22Rv1 (cell line): Measurements from ENCODE around the gene CCT3.

Experiments
- H3K27ac ChIP-seq: fragments of 450-650 bp; 2 replicates; pipeline ENCODE4 v1.5.1; 2017
- ZFX ChIP-seq: fragments of 450-650 bp; IDR thresholded peaks from 2 replicates; pipeline ENCODE4 v1.6.1; 2017; ENCODE audit warnings: antibody characterized with exemption, borderline replicate concordance
- TF ChIP-seq, protein P1 (sequence below): fragments of 450-650 bp; IDR thresholded peaks from 2 replicates; pipeline ENCODE4 v1.5.1; 2017; ENCODE audit warnings: mild to moderate bottlenecking

CCT3 gene

DNA sequence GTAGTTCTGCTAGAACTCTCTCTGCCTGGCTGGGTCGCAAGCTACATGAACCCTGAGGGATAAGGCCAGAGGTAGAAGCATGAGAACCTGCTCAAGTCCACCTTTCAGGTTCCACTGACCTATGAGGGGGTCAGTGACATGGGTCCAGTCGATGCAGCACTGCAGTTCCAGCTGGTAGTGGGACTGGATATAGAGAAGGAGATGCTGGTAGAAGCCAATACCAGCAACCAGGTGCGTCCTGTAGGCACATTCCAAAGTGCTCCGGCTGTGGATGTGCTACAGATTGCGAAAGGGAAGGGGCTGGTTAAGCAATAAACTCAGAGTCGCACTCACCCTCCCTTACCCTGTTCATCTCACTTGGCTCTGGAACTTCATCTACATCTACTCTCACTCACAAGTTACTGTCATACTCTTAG lies 61.1 kb downstream of the CCT3 start:
- no peak overlapping the region for H3K27ac ChIP-seq
- no peak for TF ChIP-seq ZFX
- TF ChIP-seq, protein P1, sequence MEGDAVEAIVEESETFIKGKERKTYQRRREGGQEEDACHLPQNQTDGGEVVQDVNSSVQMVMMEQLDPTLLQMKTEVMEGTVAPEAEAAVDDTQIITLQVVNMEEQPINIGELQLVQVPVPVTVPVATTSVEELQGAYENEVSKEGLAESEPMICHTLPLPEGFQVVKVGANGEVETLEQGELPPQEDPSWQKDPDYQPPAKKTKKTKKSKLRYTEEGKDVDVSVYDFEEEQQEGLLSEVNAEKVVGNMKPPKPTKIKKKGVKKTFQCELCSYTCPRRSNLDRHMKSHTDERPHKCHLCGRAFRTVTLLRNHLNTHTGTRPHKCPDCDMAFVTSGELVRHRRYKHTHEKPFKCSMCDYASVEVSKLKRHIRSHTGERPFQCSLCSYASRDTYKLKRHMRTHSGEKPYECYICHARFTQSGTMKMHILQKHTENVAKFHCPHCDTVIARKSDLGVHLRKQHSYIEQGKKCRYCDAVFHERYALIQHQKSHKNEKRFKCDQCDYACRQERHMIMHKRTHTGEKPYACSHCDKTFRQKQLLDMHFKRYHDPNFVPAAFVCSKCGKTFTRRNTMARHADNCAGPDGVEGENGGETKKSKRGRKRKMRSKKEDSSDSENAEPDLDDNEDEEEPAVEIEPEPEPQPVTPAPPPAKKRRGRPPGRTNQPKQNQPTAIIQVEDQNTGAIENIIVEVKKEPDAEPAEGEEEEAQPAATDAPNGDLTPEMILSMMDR = no peak

GRCh38 chr1:156276532-156276931 lies 61.6 kb downstream of the CCT3 start:
- TF ChIP-seq ZFX = no peak
- TF ChIP-seq, protein P1 = no peak
- no peak overlapping the region for H3K27ac ChIP-seq

DNA sequence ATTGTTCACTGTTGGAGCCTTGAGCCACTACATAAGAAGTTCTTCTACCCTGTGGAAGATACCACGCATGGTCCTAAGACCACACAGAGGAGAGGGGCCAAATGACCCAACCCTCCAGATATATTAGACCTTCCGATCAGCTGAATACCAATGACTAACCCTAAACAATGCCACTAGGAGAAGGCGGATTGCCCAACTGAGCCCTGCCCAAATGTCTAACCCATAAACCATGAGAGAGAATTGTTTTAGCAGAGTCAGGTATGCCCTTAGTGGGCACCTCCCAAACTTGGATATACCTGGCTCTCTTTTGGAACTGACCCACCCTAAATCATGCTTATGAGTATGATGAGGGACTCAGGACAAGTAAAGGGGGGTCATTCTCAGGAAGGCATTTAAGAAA lies 67.8 kb downstream of the CCT3 start:
- H3K27ac ChIP-seq = no peak overlapping the region
- no peak for TF ChIP-seq ZFX
- TF ChIP-seq, protein P1 = no peak

DNA sequence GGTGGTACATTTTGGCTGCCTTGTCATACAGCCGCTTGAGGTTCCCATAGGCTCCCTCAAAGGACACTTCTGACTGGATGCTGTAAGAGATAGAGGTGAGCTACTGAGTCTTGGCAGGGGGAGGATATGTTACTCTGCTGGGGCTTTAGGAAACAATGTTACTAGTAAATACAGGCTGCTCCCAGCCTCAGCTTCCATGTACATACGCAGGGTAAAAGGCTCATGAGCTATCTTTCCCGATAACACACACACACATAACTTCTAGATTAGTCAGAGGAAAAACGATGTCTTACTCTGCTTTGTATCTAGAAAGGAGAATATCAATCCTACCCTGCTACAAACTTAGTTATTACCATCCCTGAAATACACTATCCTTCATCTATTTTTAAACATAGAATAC lies 69.8 kb downstream of the CCT3 start:
- TF ChIP-seq ZFX = no peak
- TF ChIP-seq, protein P1 = no peak
- H3K27ac ChIP-seq = no peak overlapping the region

DNA sequence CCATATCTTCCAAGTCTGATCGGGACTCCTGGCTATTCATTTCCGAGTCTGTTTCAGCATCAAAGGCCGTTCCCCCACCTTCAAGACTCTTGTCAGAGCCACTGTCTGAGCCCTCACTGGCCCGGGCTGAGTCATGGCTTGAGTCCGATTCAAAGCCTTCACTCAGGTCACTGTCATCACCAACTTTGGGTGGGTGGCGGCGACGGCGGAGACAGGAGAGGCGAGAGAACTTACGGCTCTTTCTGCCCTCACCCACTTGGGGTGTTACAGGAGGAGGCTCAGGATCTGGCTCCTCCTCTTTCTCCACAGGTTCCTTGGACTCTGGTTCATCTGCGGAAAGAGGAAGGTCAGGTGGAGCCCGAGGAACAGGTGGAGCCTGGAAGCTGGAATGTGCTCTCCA lies 72.0 kb downstream of the CCT3 start:
- TF ChIP-seq, protein P1 = no peak
- no peak for TF ChIP-seq ZFX
- H3K27ac ChIP-seq = no peak overlapping the region

DNA sequence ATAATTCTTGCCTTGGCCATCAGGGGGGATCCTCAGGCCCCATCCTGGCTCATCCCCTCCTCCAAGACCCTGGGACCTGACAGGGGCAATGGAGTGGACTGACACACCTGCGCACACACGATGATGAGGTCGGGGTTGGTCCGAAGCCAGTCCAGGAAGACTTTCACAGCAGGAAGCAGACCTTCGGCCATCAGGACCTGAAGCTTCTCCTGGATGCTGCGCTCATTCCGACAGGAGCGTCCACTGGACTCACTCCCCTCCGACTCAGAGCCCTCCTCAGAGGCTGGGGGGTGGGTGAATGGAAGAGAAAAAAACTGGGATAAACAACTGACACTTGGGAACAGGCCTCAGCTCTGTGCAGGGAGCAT lies 74.8 kb downstream of the CCT3 start:
- TF ChIP-seq, protein P1 = no peak
- no peak for TF ChIP-seq ZFX

DNA sequence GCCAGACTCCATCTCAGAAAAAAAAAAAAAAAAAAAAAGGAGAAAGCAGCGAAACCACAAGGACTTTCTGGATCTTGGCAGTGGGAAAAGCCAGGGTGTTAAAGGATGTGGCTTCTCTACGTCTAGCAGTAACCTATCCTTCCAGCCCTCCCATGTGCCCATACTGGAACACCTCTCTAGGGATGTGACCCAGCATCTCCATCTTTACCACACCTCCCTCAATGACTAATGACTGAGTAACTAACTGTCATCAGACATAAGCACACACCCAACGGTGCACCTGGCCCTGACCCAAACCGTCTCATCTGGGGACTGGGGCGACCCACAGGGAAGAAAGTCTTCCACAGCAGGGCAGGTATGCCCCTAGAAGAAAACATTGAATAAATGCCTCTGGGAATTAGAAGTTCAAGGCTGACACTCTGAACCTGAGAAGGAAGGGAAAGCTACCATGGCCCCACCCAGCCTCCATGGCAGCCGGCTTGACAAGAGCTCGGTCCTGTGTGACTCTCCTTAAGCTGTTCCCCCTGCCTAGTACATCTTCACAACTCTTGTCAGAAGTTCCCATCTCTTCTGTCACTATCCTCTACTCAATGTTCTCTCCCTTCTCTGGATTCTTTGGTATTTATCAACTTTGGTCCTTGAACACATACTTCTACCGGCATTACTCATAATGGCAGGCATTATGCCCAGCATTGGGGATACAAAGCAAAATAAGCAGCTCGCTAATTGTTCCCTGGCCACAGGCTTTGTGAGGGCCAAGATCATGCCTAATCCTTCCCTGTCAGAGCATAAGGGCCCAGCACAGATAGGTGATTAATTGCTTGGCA lies 75.4 kb downstream of the CCT3 start:
- H3K27ac ChIP-seq = no peak overlapping the region
- TF ChIP-seq, protein P1 = no peak
- TF ChIP-seq ZFX = no peak

More for the DNA sequence above, 74.8 kb downstream of the CCT3 start:
- no peak overlapping the region for H3K27ac ChIP-seq
